Adipose tissue (tissue), 3 donors: ENCODE data around the gene CBX4. TPM values are rescaled to one million over a fixed set of nuclear protein-coding genes. Genes with fewer than 3 reads are reported as not detected.

Experiments used
- H3K27ac ChIP-seq: one replicate; pipeline ENCODE4 v1.5.1; 2013; ENCODE audit warnings: low read depth, low read length
- WGBS, 3 donors: extraction: QIAGEN DNeasy Blood & Tissue Kit; methylation state at CpG; one replicate each; pipeline ENCODE4 v1.1.7; 2013; 5-methylcytosine and 5-hydroxymethylcytosine counted together
- polyA plus RNA-seq, 3 donors: library from polyadenylated mRNA; stranded (reverse); fragments of 200-250 nt; gene quantifications; one replicate each; pipeline ENCODE4 v1.2.3, GENCODE V29; 2013
- donor health status: healthy with polysubstance abuse.
- donor health status: Bipolar disorder and iron deficiency.
- donor health status: healthy.

Gene CBX4
- polyA plus RNA-seq, 3 donors: 6.3 to 10.6 (median 8.0) TPM

GRCh38 chr17:79798299-79799173, 40.7 kb downstream of the CBX4 start:
- WGBS, 3 donors: 1 to 3% (median 2%) methylated on average over 63 to 70 of the region's 70 CpGs
- no peak overlapping the region for H3K27ac ChIP-seq

GRCh38 chr17:79797492-79798298, 41.5 kb downstream of the CBX4 start:
- 1% methylated on average over 55 to 88 of the region's 89 CpGs for WGBS, 3 donors
- H3K27ac ChIP-seq: no peak overlapping the region

GRCh38 chr17:79796763-79797491, 42.3 kb downstream of the CBX4 start, which contains the start of gene CBX8:
TSS of gene CBX8 (minus strand) at chr17:79797077. CDS start at chr17:79796998, 79 bp downstream.
- no peak within 1 kb of the TSS for H3K27ac ChIP-seq
- WGBS, 3 donors: 1 to 2% (median 1%) methylated on average over 42 to 76 of the region's 79 CpGs

- WGBS, 3 donors: 0 to 2% (median 1%) methylated on average over 19 of the region's 19 CpGs
- H3K27ac ChIP-seq: no peak overlapping the region
Measured at GRCh38 chr17:79796444-79796762, 42.8 kb downstream of the CBX4 start.

- no peak overlapping the region for H3K27ac ChIP-seq
- 76 to 84% (median 79%) methylated on average over 8 of the region's 8 CpGs for WGBS, 3 donors
Measured at GRCh38 chr17:79795795-79796443, 43.3 kb downstream of the CBX4 start.

- no peak overlapping the region for H3K27ac ChIP-seq
- 88 to 93% (median 91%) methylated on average over 43 to 47 of the region's 47 CpGs for WGBS, 3 donors
Measured at GRCh38 chr17:79794659-79795511, 44.4 kb downstream of the CBX4 start.

- 63 to 88% (median 77%) methylated on average over 3 of the region's 3 CpGs for WGBS, 3 donors
- H3K27ac ChIP-seq: no peak overlapping the region
Measured at GRCh38 chr17:79793924-79794304, 45.3 kb downstream of the CBX4 start.

GRCh38 chr17:79792984-79793923, 46.0 kb downstream of the CBX4 start:
- H3K27ac ChIP-seq: no peak overlapping the region
- WGBS, 3 donors: 34 to 77% (median 36%) methylated on average over 62 to 63 of the region's 63 CpGs

- no peak overlapping the region for H3K27ac ChIP-seq
- WGBS, 3 donors: 13 to 50% (median 15%) methylated on average over 22 of the region's 22 CpGs
Measured at GRCh38 chr17:79792341-79792871, 46.8 kb downstream of the CBX4 start.

- WGBS, 3 donors: 3 to 33% (median 5%) methylated on average over 26 of the region's 26 CpGs
Measured at GRCh38 chr17:79791735-79792161, 47.5 kb downstream of the CBX4 start.

GRCh38 chr17:79790805-79791734, 48.2 kb downstream of the CBX4 start:
- no peak overlapping the region for H3K27ac ChIP-seq
- 4 to 14% (median 5%) methylated on average over 63 to 68 of the region's 68 CpGs for WGBS, 3 donors

More at GRCh38 chr17:79791735-79792161, 47.5 kb downstream of the CBX4 start:
- no peak overlapping the region for H3K27ac ChIP-seq

- H3K27ac ChIP-seq: no peak overlapping the region
- WGBS, 3 donors: 7 to 9% (median 9%) methylated on average over 73 to 74 of the region's 74 CpGs
Measured at GRCh38 chr17:79789943-79790804, 49.1 kb downstream of the CBX4 start.

GRCh38 chr17:79788989-79789942, 50.0 kb downstream of the CBX4 start:
- WGBS, 3 donors: 20 to 40% (median 24%) methylated on average over 51 to 52 of the region's 52 CpGs
- H3K27ac ChIP-seq: no peak overlapping the region
